Dermis microvascular lymphatic vessel endothelial cell (primary cell): Measurements from ENCODE around the gene RHBDL1. TPM values are rescaled to one million over a fixed set of nuclear protein-coding genes. Genes with fewer than 3 reads are reported as not detected.

ENCODE experiments used
- DNase-seq, 2 donors: peaks; one replicate each; pipeline versions ENCODE4 v3.0.0 to v3.0.0-alpha.2; 2010; ENCODE audit warnings: low read depth in 2 of 2
- total RNA-seq: library from RNA; depleted of rRNA; stranded (reverse); fragments of >200 nt; gene quantifications from 2 replicates; pipeline ENCODE4 v1.2.1, GENCODE V29; 2014

RHBDL1 gene
- total RNA-seq, 1 donor from 2014 or later, result 0.13 TPM

- no peak for DNase-seq
Measured at GRCh38 chr16:652454-653305, 22.8 kb upstream of the RHBDL1 start.

- DNase-seq, result no peak
Measured at GRCh38 chr16:654034-654433, 21.4 kb upstream of the RHBDL1 start.

GRCh38 chr16:657487-657886 lies 18.0 kb upstream of the RHBDL1 start:
- DNase-seq, result no peak

GRCh38 chr16:658679-659571 lies 16.5 kb upstream of the RHBDL1 start:
- no peak for DNase-seq

- DNase-seq, result no peak
Measured at GRCh38 chr16:659618-660017, 15.9 kb upstream of the RHBDL1 start.

GRCh38 chr16:660132-660458 lies 15.4 kb upstream of the RHBDL1 start:
- DNase-seq, result no peak

- peak; percentile 77 to 93 for DNase-seq
Measured at GRCh38 chr16:660459-661183, 14.8 kb upstream of the RHBDL1 start.

GRCh38 chr16:661184-661821 lies 14.2 kb upstream of the RHBDL1 start:
- DNase-seq, result no peak

GRCh38 chr16:662095-662494 lies 13.4 kb upstream of the RHBDL1 start:
- DNase-seq, result no peak

- DNase-seq, result no peak
Measured at GRCh38 chr16:662597-662996, 12.9 kb upstream of the RHBDL1 start.

GRCh38 chr16:666572-666971 lies 8.9 kb upstream of the RHBDL1 start:
- no peak for DNase-seq

- DNase-seq, result no peak
Measured at GRCh38 chr16:667113-667779, 8.2 kb upstream of the RHBDL1 start.

GRCh38 chr16:667780-668518 lies 7.5 kb upstream of the RHBDL1 start, which contains the start of gene RHOT2:
Gene RHOT2, plus strand, starts transcription at chr16:668132. Its CDS starts 68 bp downstream, at chr16:668200.
- peak; percentile 73 to 93 for DNase-seq

GRCh38 chr16:668519-669171 lies 6.8 kb upstream of the RHBDL1 start:
- peak in 1 of 2 donors; percentile 18 for DNase-seq

GRCh38 chr16:669666-670065 lies 5.8 kb upstream of the RHBDL1 start:
- DNase-seq, result no peak

GRCh38 chr16:670485-671352 lies 4.8 kb upstream of the RHBDL1 start:
- no peak for DNase-seq

- no peak for DNase-seq
Measured at GRCh38 chr16:671353-672131, 3.9 kb upstream of the RHBDL1 start.

- DNase-seq, result no peak
Measured at GRCh38 chr16:672371-672770, 3.1 kb upstream of the RHBDL1 start.
